PFSK-1 (cell line): ENCODE results near the gene NADK2.

Source experiments
- POLR2AphosphoS5 ChIP-seq: IDR thresholded peaks from 2 replicates; pipeline ENCODE4 v1.6.1; 2012; ENCODE audit warnings: low read depth, mild to moderate bottlenecking, control low read depth, low read length, moderate library complexity
- SIN3A ChIP-seq: IDR thresholded peaks from 2 replicates; pipeline ENCODE4 v1.6.1; 2012; ENCODE audit warnings: mild to moderate bottlenecking, low read length, moderate library complexity, borderline replicate concordance; ENCODE audit not compliant: insufficient read depth
- TAF1 ChIP-seq: IDR thresholded peaks from 2 replicates; pipeline ENCODE4 v1.6.1; 2012; ENCODE audit warnings: low read length, control low read depth, borderline replicate concordance; ENCODE audit not compliant: insufficient read depth

- no peak for TF ChIP-seq POLR2AphosphoS5
- no peak for TF ChIP-seq SIN3A
- no peak for TF ChIP-seq TAF1
These were observed 78.8 kb downstream of the NADK2 start for GRCh38 chr5:36162810-36163486.
